SK-N-SH treated with all-trans-retinoic acid at 6 μM for 48 hours (cell line): ENCODE results near the gene CALHM4.
"Not testable (repeated sequence)": the region's sequence is repeated elsewhere in the genome, so short reads cannot be mapped to it uniquely, and the experiment has no call there.

Experiments
- PATZ1 ChIP-seq: fragments of 250-450 bp; sonication (Bioruptor Pico); IDR thresholded peaks from 2 replicates; pipeline ENCODE4 v1.8.0; 2020; ENCODE audit warnings: mild to moderate bottlenecking, moderate library complexity, borderline replicate concordance
- POU6F1 ChIP-seq: fragments of 250-450 bp; sonication (Bioruptor Pico); IDR thresholded peaks from 2 replicates; pipeline ENCODE4 v1.8.0; 2021; ENCODE audit warnings: low read depth, mild to moderate bottlenecking, moderate library complexity, borderline replicate concordance
- RARB ChIP-seq: fragments of 250-450 bp; sonication (Bioruptor Pico); IDR thresholded peaks from 2 replicates; pipeline ENCODE4 v1.8.0; 2021; ENCODE audit warnings: mild to moderate bottlenecking, moderate library complexity
- ZNF565 ChIP-seq: fragments of 450-650 bp; formaldehyde crosslinking; conservative IDR thresholded peaks from 2 replicates; pipeline ENCODE4 v1.5.0; 2020; ENCODE audit warnings: low read depth, mild to moderate bottlenecking, moderate library complexity

- TF ChIP-seq RARB, ZNF565, POU6F1, PATZ1 (CRISPR knock-in tag): not testable (repeated sequence)
These were observed 51.3 kb downstream of the CALHM4 start for GRCh38 chr6:116604868-116605267.
